PC-3 (cell line): Measurements from ENCODE around the gene KRTAP4-12. TPM values are rescaled to one million over a fixed set of nuclear protein-coding genes. Genes with fewer than 3 reads are reported as not detected.
"Not testable (repeated sequence)": the region's sequence is repeated elsewhere in the genome, so short reads cannot be mapped to it uniquely, and the experiment has no call there.

Experiments
- ATAC-seq: fragments of 200-7000 bp; cut with Tn5 transposase; 2 replicates; pipeline ENCODE4 v1.9.1; 2020; ENCODE audit warnings: mild to moderate bottlenecking, moderate library complexity
- BruUV-seq: library from RNA; stranded (reverse); fragments of 400-500 nt; replicated peaks from 2 replicates; lab custom pipeline; 2021; lab: Mats Ljungman, UMichigan
- CTCF ChIA-PET: fragments of 300-600 bp; sonication (Branson Sonifier 250); formaldehyde crosslinking; loops from one replicate; lab custom pipeline; 2022; ENCODE audit warnings: antibody characterized with exemption; lab: Charles Lee
- POLR2A ChIA-PET: fragments of 300-600 bp; sonication (Branson Sonifier 250); formaldehyde crosslinking; loops from one replicate; lab custom pipeline; 2022; ENCODE audit warnings: antibody characterized with exemption; ENCODE audit not compliant: unreplicated experiment; lab: Charles Lee
- DNase-seq: peaks from one replicate; pipeline ENCODE4 v3.0.0-alpha.2; 2015
- H2AFZ ChIP-seq: fragments of 300-600 bp; sonication (generic); 2 replicates; pipeline ENCODE4 v1.6.0; 2016; ENCODE audit warnings: antibody characterized with exemption, low read length
- H3F3A ChIP-seq: fragments of 300-600 bp; sonication (generic); one replicate; pipeline ENCODE4 v1.6.0; 2017; ENCODE audit warnings: antibody characterized with exemption, low read length, control low read depth, mild to moderate bottlenecking; ENCODE audit not compliant: unreplicated experiment
- H3K27ac ChIP-seq: fragments of 300-600 bp; sonication (generic); 2 replicates; pipeline ENCODE4 v1.5.1; 2016; ENCODE audit warnings: mild to moderate bottlenecking, low read length
- H3K27me3 ChIP-seq: fragments of 300-600 bp; sonication (generic); 2 replicates; pipeline ENCODE4 v1.6.1; 2016; ENCODE audit warnings: low read length, mixed read lengths
- H3K36me3 ChIP-seq: fragments of 300-600 bp; sonication (generic); 2 replicates; pipeline ENCODE4 v1.6.1; 2016; ENCODE audit warnings: low read depth, mixed run types, low read length, mixed read lengths
- H3K4me1 ChIP-seq: fragments of 300-600 bp; sonication (generic); 2 replicates; pipeline ENCODE4 v1.5.1; 2016; ENCODE audit warnings: low read length; ENCODE audit not compliant: insufficient read depth
- H3K4me2 ChIP-seq: fragments of 300-600 bp; sonication (generic); 2 replicates; pipeline ENCODE4 v1.6.0; 2016; ENCODE audit warnings: low read length
- H3K4me3 ChIP-seq: fragments of 300-600 bp; sonication (generic); 2 replicates; pipeline ENCODE4 v1.5.1; 2016; ENCODE audit warnings: mild to moderate bottlenecking, low read length, mixed read lengths
- H3K79me2 ChIP-seq: fragments of 300-600 bp; sonication (generic); 2 replicates; pipeline ENCODE4 v1.6.1; 2017; ENCODE audit warnings: low read length, mixed read lengths
- H3K9ac ChIP-seq: fragments of 300-600 bp; sonication (generic); 2 replicates; pipeline ENCODE4 v1.6.0; 2016; ENCODE audit warnings: mild to moderate bottlenecking, low read length
- H3K9me2 ChIP-seq: fragments of 300-600 bp; sonication (generic); replicated peaks from 2 replicates; pipeline ENCODE4 v1.6.1; 2016; ENCODE audit warnings: mixed run types, low read length, mixed read lengths
- H3K9me3 ChIP-seq: fragments of 300-600 bp; sonication (generic); 2 replicates; pipeline ENCODE4 v1.6.1; 2016; ENCODE audit warnings: low read length, mixed read lengths
- H4K20me1 ChIP-seq: fragments of 300-600 bp; sonication (generic); 2 replicates; pipeline ENCODE4 v1.6.1; 2016; ENCODE audit warnings: low read length, mixed read lengths
- CTCF ChIP-seq: fragments of 300-600 bp; sonication (generic); conservative IDR thresholded peaks from 2 replicates; pipeline ENCODE4 v1.5.1; 2017; ENCODE audit warnings: antibody characterized with exemption, low read depth, mild to moderate bottlenecking, low read length
- EZH2 ChIP-seq: fragments of 300-600 bp; sonication (generic); IDR thresholded peaks from one replicate; pipeline ENCODE4 v1.6.1; 2017; ENCODE audit warnings: antibody characterized with exemption, mild to moderate bottlenecking, low read length; ENCODE audit not compliant: unreplicated experiment
- EZH2phosphoT487 ChIP-seq: fragments of 300-600 bp; sonication (generic); IDR thresholded peaks from 2 replicates; pipeline ENCODE4 v1.6.1; 2018; ENCODE audit warnings: mild to moderate bottlenecking, antibody characterized with exemption, low read length, borderline replicate concordance
- intact Hi-C: fragments of 100-400 bp; cut with micrococcal nuclease; formaldehyde crosslinking; loops from 2 replicates; pipeline ENCODE4 v1.9.0; 2023
- total RNA-seq: library from RNA; depleted of rRNA; stranded (reverse); fragments of >200 nt; gene quantifications from 2 replicates; pipeline ENCODE4 v1.2.3, GENCODE V29; 2014

Gene KRTAP4-12
- total RNA-seq, 1 experiment from 2014 or later: not detected

DNA sequence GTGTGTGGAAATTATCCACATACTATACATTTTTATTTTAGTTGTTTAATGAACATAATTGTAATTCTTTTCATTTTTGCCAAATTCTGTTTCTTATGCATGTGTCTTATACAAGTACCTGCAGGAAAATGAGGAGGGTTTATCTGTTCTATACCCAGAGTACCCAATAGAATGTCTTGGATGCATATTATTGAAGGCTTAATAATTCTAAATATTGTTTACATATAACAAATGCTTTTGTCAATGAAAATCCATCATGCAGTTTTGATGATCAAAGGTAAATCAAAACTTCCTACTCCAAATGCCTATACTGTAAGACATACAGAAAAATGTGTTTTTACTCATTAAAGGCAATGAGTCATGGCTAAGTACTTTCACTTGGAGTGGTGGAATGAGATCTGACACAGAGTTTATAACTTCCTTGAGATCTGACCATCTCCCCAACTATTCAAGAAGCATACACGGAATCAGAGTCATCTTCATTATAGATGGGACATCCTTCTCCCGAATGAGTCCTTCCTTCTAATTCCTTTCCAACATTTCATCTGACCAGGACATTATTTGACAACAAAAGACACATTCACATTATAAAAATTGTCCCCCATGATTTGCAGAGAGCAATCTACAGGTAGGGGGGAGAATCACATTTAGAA is 19.5 kb downstream of the KRTAP4-12 start:
- H3K9ac ChIP-seq, H3K9me2 ChIP-seq, H3F3A ChIP-seq, BruUV-seq, intact Hi-C loops, H3K27me3 ChIP-seq, H3K79me2 ChIP-seq, H3K36me3 ChIP-seq, CTCF ChIA-PET, H4K20me1 ChIP-seq, H3K9me3 ChIP-seq, H2AFZ ChIP-seq, POLR2A ChIA-PET: not testable (repeated sequence)
- Histone ChIP-seq H3K4me2 (peak overlapping the region; percentile 54), H3K4me3 (peak overlapping the region; percentile 36; the same call in 1 of the 2 replicates), H3K4me1 (peaks cover 31% of the 10 kb centered on the region), H3K27ac (peak overlapping the region; percentile 50)
- DNase-seq (peak; percentile 59), ATAC-seq (peak; percentile 87)

DNA sequence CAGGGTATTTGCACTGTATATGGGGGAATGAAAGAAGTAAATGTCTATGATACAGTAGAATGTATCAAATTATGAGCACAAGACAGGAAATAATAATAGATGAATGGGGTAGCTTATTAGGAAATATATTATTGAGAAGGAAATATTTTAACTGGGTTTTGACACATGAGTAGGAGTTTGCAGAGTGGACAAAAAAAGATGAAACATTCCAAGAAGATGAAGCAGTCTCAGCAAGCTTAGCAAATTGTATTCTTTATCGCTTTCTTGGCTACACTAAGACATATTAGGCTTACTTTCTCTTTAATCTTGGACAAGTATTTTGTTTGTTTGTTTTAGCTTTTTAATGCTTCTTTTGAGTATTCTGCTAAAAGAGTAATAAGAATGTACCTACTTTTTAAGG is 20.1 kb downstream of the KRTAP4-12 start:
- no peak overlapping the region for H2AFZ ChIP-seq
- no peak for ATAC-seq
- ChIA-PET CTCF (no interaction called here), POLR2A (interaction anchor here (0.5 kb wide), 1 partner anchor 47 kb away, joined by 3 read pairs; no protein-coding TSS in a partner anchor)
- no peaks in the 10 kb centered on the region for H3K9me3 ChIP-seq
- BruUV-seq: TSS peak; percentile 69
- H3K36me3 ChIP-seq: no peaks in the 10 kb centered on the region
- no peaks in the 10 kb centered on the region for H3K9me2 ChIP-seq
- H4K20me1 ChIP-seq: no peaks in the 10 kb centered on the region
- peak; percentile 7 for DNase-seq
- no peak overlapping the region for H3K9ac ChIP-seq
- peak overlapping the region; percentile 54 for H3K4me2 ChIP-seq
- peaks cover 34% of the 10 kb centered on the region for H3K4me1 ChIP-seq
- intact Hi-C loops: no loop called here
- H3K4me3 ChIP-seq: peak overlapping the region; percentile 36; the same call in 1 of the 2 replicates
- H3K27me3 ChIP-seq: no peaks in the 10 kb centered on the region
- TF ChIP-seq EZH2phosphoT487 (no peak), CTCF (no peak)
- H3K27ac ChIP-seq: peak overlapping the region; percentile 27; the same call in 1 of the 2 replicates
- H3F3A ChIP-seq: no peaks in the 10 kb centered on the region
- 0 out of 2 replicates have a peak, but pooled peaks cover 5% of the 10 kb centered on the region for H3K79me2 ChIP-seq

GRCh38 chr17:41101586-41102259 is 22.3 kb downstream of the KRTAP4-12 start, which contains the start of gene KRTAP4-16:
KRTAP4-16 (minus strand) TSS chr17:41102209; CDS start chr17:41102209, 0 bp downstream.
- Histone ChIP-seq H3K9ac (no peak within 1 kb of the TSS), H3K4me2 (peak within 1 kb of the TSS; percentile 61), H3K4me3 (peak within 1 kb of the TSS; percentile 47; the same call in 1 of the 2 replicates), H3K4me1 (peaks cover 45% of the 10 kb centered on the region), H3K27me3 (no peaks in the 10 kb centered on the region), H3K9me2 (no peaks in the 10 kb centered on the region), H3K79me2 (0 out of 2 replicates have a peak, but pooled peaks cover 5% of the 10 kb centered on the region), H3K9me3 (no peaks in the 10 kb centered on the region), H4K20me1 (no peaks in the 10 kb centered on the region), H3K27ac (0 out of 2 replicates have a peak within 1 kb of the TSS, but pooled peaks have one; percentile 9), H3F3A (no peaks in the 10 kb centered on the region), H2AFZ (no peak within 1 kb of the TSS), H3K36me3 (no peaks in the 10 kb centered on the region)
- POLR2A ChIA-PET: no interaction called here
- TF ChIP-seq CTCF: no peak
- TF ChIP-seq EZH2: no peak
- no peak for TF ChIP-seq EZH2phosphoT487
- ATAC-seq (no peak), DNase-seq (peak; percentile 49)
- no TSS peak for BruUV-seq
- intact Hi-C loops: no loop called here
- CTCF ChIA-PET: no interaction called here

DNA sequence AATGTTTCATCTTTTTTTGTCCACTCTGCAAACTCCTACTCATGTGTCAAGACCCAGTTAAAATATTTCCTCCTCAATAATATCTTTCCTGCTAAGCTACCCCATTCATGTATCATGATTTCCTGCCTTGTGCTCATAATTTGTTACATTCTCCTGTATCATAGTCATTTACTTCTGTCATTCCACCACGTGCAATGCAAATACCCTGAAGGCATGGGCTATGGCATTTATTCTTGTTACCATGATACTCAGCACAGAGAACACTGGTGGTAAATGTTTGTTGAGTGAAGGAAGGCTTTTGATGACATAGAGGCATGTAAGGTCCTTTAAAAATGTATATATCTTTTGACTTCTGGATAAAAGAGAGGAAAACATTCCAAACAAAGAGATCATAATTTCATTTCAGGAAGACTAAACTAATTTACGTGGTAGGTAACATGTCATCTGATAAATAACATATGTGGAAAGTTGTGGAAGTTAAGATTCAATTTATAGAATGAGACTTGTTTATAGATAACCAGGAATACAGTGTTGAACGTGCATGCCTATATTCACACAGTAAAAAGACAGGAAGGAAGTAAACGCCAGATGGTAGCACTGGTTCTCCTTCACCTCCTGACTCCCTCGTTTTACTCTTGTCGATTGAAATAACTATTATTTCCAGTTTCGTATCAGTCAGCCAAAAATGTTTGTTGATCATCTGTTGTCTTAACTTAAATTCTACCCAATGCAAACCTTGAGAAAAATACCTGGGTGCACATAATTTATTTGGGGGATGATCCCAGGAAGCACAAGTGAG is 24.1 kb downstream of the KRTAP4-12 start:
- CTCF ChIA-PET, H4K20me1 ChIP-seq, H2AFZ ChIP-seq, H3K9me3 ChIP-seq, H3F3A ChIP-seq, intact Hi-C loops, H3K9ac ChIP-seq, BruUV-seq, H3K4me3 ChIP-seq, H3K79me2 ChIP-seq, POLR2A ChIA-PET, H3K36me3 ChIP-seq, H3K9me2 ChIP-seq, H3K27me3 ChIP-seq: not testable (repeated sequence)
- H3K4me1 ChIP-seq: peaks cover 44% of the 10 kb centered on the region
- peak overlapping the region; percentile 73 for H3K27ac ChIP-seq
- ATAC-seq (peak; percentile 71), DNase-seq (peak; percentile 97)
- H3K4me2 ChIP-seq: peak overlapping the region; percentile 7
